Panc1 (cell line): ENCODE data around the gene ARRDC2.

ENCODE experiments used
- POLR2AphosphoS5 ChIP-seq: IDR thresholded peaks from 2 replicates; pipeline ENCODE4 v1.6.1; 2012; ENCODE audit warnings: mild to moderate bottlenecking, low read depth, low read length, moderate library complexity
- SIN3A ChIP-seq: IDR thresholded peaks from 2 replicates; pipeline ENCODE4 v1.6.1; 2012; ENCODE audit warnings: low read depth, mild to moderate bottlenecking, low read length, moderate library complexity, borderline replicate concordance; ENCODE audit not compliant: insufficient read depth
- TF ChIP-seq, protein P1 (sequence below): fragments of 450-650 bp; IDR thresholded peaks from 2 replicates; pipeline ENCODE4 v1.5.1; 2017; ENCODE audit warnings: mild to moderate bottlenecking

DNA sequence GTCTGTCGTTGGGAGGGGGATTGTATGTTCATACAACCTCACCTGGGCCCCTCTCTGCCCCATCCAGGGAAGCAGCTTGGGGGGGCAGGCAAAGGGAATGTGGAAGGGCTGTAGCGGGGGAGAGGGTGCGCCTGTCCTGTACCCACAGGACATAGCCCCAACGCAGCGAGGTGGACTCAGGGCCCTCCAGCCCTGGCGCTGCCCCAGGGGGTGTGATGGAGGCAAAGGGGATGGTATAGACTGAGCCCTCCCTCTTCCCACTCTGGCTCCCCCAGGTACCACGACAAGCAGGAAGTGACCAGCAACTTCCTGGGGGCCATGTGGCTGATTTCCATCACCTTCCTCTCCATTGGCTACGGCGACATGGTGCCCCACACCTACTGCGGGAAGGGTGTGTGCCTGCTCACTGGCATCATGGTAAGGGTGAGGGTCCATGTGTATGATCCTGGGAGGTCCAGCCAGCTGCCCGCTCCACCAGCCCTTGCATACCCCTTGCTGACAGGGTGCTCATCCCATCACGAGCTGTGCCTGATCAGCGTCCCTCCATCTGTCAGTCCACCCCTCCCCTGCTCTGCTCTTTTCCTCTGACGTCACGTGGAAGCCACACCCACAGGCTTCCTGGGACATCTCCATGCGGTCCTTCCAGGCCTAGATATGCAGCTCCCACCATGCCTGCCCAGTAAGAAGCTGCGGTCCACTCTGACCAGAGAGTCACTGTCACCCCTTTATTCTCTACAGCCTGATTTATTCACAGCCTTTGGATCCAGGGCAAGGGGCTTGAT is 22.7 kb upstream of the ARRDC2 start:
- no peak for TF ChIP-seq SIN3A
- no peak for TF ChIP-seq POLR2AphosphoS5
- TF ChIP-seq, protein P1, sequence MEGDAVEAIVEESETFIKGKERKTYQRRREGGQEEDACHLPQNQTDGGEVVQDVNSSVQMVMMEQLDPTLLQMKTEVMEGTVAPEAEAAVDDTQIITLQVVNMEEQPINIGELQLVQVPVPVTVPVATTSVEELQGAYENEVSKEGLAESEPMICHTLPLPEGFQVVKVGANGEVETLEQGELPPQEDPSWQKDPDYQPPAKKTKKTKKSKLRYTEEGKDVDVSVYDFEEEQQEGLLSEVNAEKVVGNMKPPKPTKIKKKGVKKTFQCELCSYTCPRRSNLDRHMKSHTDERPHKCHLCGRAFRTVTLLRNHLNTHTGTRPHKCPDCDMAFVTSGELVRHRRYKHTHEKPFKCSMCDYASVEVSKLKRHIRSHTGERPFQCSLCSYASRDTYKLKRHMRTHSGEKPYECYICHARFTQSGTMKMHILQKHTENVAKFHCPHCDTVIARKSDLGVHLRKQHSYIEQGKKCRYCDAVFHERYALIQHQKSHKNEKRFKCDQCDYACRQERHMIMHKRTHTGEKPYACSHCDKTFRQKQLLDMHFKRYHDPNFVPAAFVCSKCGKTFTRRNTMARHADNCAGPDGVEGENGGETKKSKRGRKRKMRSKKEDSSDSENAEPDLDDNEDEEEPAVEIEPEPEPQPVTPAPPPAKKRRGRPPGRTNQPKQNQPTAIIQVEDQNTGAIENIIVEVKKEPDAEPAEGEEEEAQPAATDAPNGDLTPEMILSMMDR: no peak
